Stimulated activated CD4-positive, alpha-beta T cell treated with anti-CD3 and anti-CD28 coated beads, Interleukin-15, amount 100 ng/mL, for 48 hours (primary cell): ENCODE results near the gene PMVK.

ENCODE experiments used
- DNase-seq, 2 donors: peaks; one replicate each; pipeline ENCODE4 v3.0.0-alpha.2; 2020; ENCODE audit warnings: low read depth in 2 of 2

The PMVK gene

GRCh38 chr1:154967331-154967950 is 30.9 kb upstream of the PMVK start:
- DNase-seq: no peak

DNA sequence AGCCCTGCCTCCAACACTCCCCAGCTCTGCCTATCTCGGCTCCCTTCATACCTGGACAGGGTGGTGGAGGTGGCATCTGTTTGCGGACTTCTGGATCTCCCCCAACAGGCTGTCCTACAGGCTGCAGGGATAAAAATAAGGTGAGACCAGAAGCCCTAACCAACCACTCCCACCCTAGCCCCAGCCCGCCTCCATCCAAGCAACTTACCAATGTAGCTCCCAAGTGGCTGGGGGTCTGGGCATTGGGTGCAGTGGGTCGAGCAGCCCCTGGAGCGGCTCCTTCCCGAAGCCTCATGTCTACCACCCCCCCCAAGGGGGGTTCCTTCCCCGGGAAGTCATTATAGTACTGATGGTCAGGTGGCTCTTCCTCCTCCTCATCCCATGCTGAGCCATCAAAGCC is 29.6 kb upstream of the PMVK start:
- DNase-seq: no peak

DNA sequence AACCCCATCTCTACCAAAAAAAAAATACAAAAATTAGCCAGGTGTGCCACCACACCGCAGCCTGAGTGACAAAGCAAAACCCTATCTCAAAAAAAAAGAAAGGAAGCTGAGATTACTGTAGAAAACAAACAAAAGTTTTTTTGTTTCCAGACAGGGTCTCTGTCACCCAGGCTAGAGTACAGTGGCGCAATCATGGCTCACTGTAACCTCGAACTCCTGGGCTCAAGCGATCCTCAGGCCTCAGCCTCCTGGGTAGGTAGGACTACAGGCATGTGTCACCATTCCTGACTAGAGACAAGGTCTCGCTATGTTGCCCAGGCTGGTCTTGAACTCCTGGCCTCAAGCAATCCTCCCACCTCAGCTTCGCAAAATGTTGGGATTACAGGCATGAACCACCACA is 27.8 kb upstream of the PMVK start:
- no peak for DNase-seq

DNA sequence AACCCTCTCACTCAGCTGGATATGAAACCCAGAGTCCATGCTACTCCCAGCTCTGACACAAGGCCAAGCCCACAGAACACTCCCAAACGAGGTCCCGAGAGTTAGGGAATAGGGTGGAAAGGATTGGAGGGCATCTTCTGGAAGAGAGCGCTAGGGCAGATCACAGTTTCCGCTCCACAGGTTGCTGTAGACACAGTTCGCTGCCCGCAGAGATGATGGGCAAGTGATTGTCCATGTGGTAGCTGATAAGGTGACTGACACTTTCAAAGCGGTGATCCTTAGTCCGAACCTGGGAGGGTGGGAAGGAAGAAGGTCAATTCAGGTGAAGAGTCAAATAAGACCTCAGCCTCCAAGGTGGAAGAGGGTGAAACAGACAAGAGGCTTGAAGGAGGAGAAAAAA is 27.1 kb upstream of the PMVK start:
- no peak for DNase-seq

DNA sequence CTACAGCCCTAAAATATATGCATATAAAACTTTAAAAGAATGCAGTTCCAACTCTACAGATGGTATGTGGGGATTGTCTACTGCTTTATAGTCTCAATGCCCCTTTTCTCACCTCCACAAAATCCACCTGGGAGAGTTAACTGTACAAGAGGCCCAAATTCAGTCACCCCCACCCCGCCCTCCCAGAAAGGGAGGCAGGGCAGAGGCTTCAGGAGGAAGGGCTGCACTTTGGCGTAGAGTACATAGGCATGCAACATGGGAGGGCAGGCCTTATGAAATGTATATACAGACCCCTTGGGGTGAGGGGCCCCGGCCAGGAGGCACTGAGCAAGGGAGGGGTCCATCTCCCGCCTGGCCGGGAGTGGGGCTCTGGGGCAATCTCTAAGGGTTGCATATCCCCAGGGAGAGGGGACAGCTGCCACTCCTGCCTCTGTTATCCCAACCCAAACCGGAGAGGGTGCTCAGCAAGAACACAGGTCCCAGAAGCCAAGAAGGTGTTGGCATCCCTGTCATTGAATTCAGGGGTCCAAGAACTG is 26.3 kb upstream of the PMVK start:
- DNase-seq: no peak

DNA sequence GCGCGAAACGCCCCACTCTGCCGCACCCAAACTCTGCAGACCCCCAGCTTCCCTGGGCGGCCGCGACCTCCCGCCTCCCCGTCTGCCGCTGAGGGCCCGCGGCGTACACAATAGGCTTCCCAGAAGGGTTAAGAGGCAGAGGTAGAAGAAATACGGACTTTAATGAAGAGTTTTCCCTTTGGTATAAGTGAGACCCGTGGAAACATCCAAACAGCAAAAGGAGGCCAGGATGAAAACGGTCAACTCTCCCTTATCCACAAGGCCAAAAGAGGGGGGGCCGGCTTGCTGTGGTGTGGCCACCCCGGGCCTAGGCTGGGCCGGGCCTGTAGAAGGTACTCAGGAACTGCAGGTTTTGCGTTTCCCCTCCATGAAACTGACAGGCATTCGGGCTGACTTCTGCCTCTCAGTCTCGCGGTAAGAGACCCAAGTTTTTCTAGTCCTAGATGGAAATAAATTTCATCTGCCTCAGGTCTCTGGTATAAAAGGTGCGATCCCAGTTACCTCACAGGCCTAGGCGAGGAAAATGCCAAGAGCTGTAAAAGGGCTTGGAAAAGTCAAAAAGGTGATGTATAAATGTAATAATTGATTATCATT is 25.7 kb upstream of the PMVK start:
- DNase-seq: no peak

GRCh38 chr1:154961207-154962155 is 25.0 kb upstream of the PMVK start, which contains the start of gene PYGO2:
PYGO2 (minus strand) TSS chr1:154961782; CDS start chr1:154961576, 206 bp downstream.
- peak; percentile 62 to 74 for DNase-seq

DNA sequence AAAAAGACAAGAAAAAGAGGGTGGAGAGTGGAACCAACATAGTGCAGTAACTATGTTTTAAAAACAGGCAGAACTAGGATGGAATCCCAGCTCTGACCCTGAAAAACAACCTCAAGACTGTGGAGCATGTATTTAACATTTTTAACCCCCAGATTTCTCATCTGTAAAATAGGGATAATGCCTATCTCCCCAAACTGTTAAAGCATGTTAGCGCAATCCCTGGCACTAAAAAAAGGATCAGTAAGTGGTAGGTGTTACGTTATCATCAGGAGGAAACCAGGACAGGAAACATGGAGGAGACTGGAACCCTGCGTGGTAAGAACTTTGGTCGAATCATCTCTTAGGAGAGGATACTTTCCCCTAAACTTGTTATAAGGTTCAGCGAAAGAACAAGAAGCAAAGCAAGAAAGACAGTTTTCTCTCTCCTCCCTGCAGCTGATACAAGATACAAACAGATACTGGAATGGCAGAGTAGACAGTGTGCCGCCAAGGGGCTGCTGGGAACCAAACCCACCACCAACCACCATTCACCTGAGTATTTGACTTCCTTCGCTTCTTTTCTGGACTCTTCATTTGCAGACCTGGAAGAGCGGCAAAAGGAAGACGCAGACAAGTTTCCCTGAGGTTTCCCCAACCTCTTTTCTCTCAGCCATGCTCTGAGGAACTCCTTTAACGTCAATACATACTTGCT is 24.1 kb upstream of the PMVK start:
- DNase-seq: no peak

DNA sequence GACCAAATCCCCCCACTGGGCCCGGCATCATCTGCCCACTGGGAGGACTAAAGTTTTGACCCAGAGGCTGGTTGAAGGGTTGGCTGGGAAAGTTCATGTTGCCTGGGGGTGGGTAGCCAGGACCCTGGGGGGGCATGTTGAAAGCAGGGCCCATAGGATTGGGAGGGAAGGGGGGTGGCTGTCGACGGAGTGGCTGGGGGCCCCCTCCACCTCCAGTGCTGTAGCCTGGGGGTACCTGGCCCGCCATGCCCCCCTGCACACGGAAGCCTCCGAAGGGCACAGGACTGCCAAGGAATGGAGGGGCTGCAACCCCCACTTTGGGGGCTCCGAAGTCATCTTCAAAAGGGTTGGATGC is 22.9 kb upstream of the PMVK start:
- no peak for DNase-seq

- DNase-seq: no peak
Measured at GRCh38 chr1:154958681-154959425, 22.3 kb upstream of the PMVK start.

GRCh38 chr1:154958036-154958435 is 21.5 kb upstream of the PMVK start:
- no peak for DNase-seq

- no peak for DNase-seq
Measured at GRCh38 chr1:154957091-154957657, 20.7 kb upstream of the PMVK start.

GRCh38 chr1:154956544-154956941 is 20.0 kb upstream of the PMVK start:
- DNase-seq: no peak

DNA sequence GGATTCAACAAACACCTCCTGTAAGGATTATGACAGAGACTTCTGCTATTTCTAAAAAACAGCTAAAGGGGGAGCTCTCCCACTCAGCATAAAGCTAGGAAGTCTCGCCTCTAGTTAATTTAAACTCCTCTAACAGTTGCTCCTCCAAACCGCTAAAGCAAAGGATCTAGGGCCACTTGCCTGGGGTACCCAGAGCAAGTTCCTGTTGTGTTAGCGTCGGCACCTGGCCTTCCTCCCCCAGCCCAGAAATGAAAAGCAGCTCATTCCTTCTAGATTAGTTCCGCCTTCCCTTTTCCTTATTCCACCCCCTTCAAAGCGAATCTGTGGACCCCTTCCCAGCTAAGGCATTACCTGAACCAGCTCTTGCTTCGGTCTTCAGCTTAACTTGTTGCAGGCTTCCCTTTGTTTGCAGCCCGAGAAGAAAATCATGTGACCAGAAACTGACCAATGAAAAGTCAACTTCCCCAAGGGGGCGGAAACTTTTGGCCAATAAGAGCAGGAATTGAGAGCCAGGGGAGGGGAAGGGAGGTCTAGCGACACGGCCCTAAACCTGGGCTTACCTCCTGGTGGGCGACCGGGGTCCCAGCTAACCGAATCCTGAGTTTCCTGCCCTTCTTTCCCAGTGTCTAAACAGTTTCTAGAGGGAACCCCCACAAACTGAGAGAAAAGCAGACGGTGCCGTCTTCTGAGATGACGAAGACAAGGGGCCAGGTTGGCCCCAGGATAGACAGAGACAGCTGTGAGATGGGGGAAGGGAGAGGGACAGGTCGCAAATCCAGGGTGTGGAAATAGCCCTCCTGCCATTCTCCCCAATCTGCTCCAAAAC is 19.4 kb upstream of the PMVK start, which contains the start of gene PBXIP1:
Gene PBXIP1 (minus strand): TSS at position 382 of the 826 bp plus-strand sequence. CDS start 2,378 bp downstream, outside the sequence.
- peak; percentile 61 to 75 for DNase-seq

- DNase-seq: peak; percentile 72 to 74
Measured at GRCh38 chr1:154955039-154955717, 18.7 kb upstream of the PMVK start.

DNA sequence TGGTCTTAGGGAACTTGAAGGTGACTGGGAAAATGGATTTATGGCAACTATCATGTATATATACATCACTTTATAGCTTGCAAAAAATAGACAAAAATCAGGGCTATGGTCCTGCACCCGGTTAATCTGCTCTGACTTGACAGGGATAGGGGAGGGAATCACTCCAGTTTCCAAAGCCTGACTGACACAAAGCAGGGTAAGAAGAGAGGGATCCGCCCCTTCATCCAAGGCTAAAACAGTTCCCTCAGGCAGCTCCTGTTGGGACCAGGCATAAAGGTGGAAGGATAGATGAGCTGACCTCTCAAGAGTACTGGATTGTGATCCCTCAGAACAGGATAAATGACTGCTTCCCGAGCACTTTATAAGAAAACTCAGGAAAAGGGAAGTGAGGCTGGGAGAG is 18.0 kb upstream of the PMVK start:
- DNase-seq: no peak

- DNase-seq: no peak
Measured at GRCh38 chr1:154953611-154954038, 17.1 kb upstream of the PMVK start.

- DNase-seq: no peak
Measured at GRCh38 chr1:154952664-154953063, 16.1 kb upstream of the PMVK start.
